CD4-positive, alpha-beta T cell treated with Interleukin-6 for 4 hours (primary cell): ENCODE data around the gene BAIAP2L2.
A peak's percentile ranks its signal among the peaks of the same experiment; 100 is the strongest.
"Not testable (repeated sequence)": the region's sequence is repeated elsewhere in the genome, so short reads cannot be mapped to it uniquely, and the experiment has no call there.

Experiments used
- DNase-seq: peaks from one replicate; pipeline ENCODE4 v3.0.0-alpha.2; 2020; ENCODE audit warnings: mixed read lengths

The BAIAP2L2 gene

GRCh38 chr22:38066381-38067027 lies 44.0 kb downstream of the BAIAP2L2 start:
- DNase-seq: no peak

GRCh38 chr22:38065539-38065938 lies 44.9 kb downstream of the BAIAP2L2 start:
- DNase-seq: no peak

GRCh38 chr22:38062791-38063190 lies 47.7 kb downstream of the BAIAP2L2 start:
- DNase-seq: no peak

GRCh38 chr22:38056969-38057891 lies 53.3 kb downstream of the BAIAP2L2 start, which contains the start of gene PICK1:
TSS of gene PICK1 (plus strand) at chr22:38057404. CDS start at chr22:38057810, 406 bp downstream.
- peak; percentile 82 for DNase-seq

GRCh38 chr22:38051900-38052862 lies 58.3 kb downstream of the BAIAP2L2 start:
- DNase-seq: peak; percentile 83

- DNase-seq: no peak
Observed at GRCh38 chr22:38051261-38051660, 59.2 kb downstream of the BAIAP2L2 start.

- DNase-seq: no peak
Observed at GRCh38 chr22:38050720-38051119, 59.8 kb downstream of the BAIAP2L2 start.

GRCh38 chr22:38049812-38050619 lies 60.5 kb downstream of the BAIAP2L2 start:
- no peak for DNase-seq

- no peak for DNase-seq
Observed at GRCh38 chr22:38046070-38046748, 64.3 kb downstream of the BAIAP2L2 start.

GRCh38 chr22:38043151-38044039 lies 67.1 kb downstream of the BAIAP2L2 start:
- DNase-seq: no peak

GRCh38 chr22:38042488-38042790 lies 68.0 kb downstream of the BAIAP2L2 start:
- no peak for DNase-seq

- DNase-seq: no peak
Observed at GRCh38 chr22:38041760-38042487, 68.6 kb downstream of the BAIAP2L2 start.

GRCh38 chr22:38040953-38041759 lies 69.3 kb downstream of the BAIAP2L2 start:
- no peak for DNase-seq

GRCh38 chr22:38038890-38039812 lies 71.3 kb downstream of the BAIAP2L2 start:
- DNase-seq: no peak

GRCh38 chr22:38038426-38038825 lies 72.1 kb downstream of the BAIAP2L2 start:
- no peak for DNase-seq

GRCh38 chr22:38037367-38038150 lies 72.9 kb downstream of the BAIAP2L2 start:
- DNase-seq: not testable (repeated sequence)
